Esophagus muscularis mucosa (tissue), 4 donors: Measurements from ENCODE around the gene FDX2. TPM values are rescaled to one million over a fixed set of nuclear protein-coding genes. Genes with fewer than 3 reads are reported as not detected.

Experiments
- DNase-seq: peaks from one replicate; pipeline ENCODE4 v3.0.0-alpha.2; 2017; ENCODE audit errors: extremely low spot score
- H3K27ac ChIP-seq, 4 donors: fragments of 200-600 bp; sonication (generic); replicated peaks in 1 of 4; 1 replicate in 3 of 4; 2 replicates in 1 of 4; pipeline ENCODE4 v1.5.1; 2016 to 2019; ENCODE audit warnings: mild to moderate bottlenecking in 1 of 4
- H3K27me3 ChIP-seq, 4 donors: fragments of 200-600 bp; sonication (generic); one replicate each; pipeline versions ENCODE4 v1.5.1 to v1.6.0; 2016 to 2019
- H3K36me3 ChIP-seq, 4 donors: fragments of 200-600 bp; sonication (generic); one replicate each; pipeline ENCODE4 v1.5.1; 2016 to 2019
- H3K4me1 ChIP-seq, 4 donors: fragments of 200-600 bp; sonication (generic); one replicate each; pipeline ENCODE4 v1.5.1; 2016 to 2019
- H3K4me3 ChIP-seq, 4 donors: fragments of 200-600 bp; sonication (generic); 1 replicate in 2 of 4; 2 replicates in 2 of 4; pipeline ENCODE4 v1.5.1; 2016 to 2019; ENCODE audit warnings: mild to moderate bottlenecking in 4 of 4, moderate library complexity in 1 of 4
- H3K9me3 ChIP-seq, 4 donors: fragments of 200-600 bp; sonication (generic); 1 replicate in 3 of 4; 2 replicates in 1 of 4; pipeline ENCODE4 v1.5.1; 2016 to 2019
- CTCF ChIP-seq, 3 experiments: fragments of 200-600 bp in 2 of 3; fragments of 450-650 bp in 1 of 3; sonication (generic) in 2 of 3; IDR thresholded peaks; one replicate each; pipeline ENCODE4 v1.5.1; 2017 to 2019; ENCODE audit warnings: antibody characterized with exemption in 3 of 3, mild to moderate bottlenecking in 2 of 3, moderate library complexity in 1 of 3
- EP300 ChIP-seq: sonication (generic); formaldehyde crosslinking; IDR thresholded peaks from one replicate; pipeline ENCODE4 v1.6.1; 2017; ENCODE audit warnings: antibody characterized with exemption
- POLR2A ChIP-seq: fragments of 450-650 bp; IDR thresholded peaks from one replicate; pipeline ENCODE4 v1.6.1; 2017; ENCODE audit warnings: antibody characterized with exemption, moderate library complexity, mild to moderate bottlenecking, low read depth
- POLR2AphosphoS5 ChIP-seq, 2 donors: sonication (generic); formaldehyde crosslinking; IDR thresholded peaks; one replicate each; pipeline ENCODE4 v1.6.1; 2017; ENCODE audit warnings: antibody characterized with exemption in 2 of 2
- WGBS: methylation state at CpG from one replicate; pipeline ENCODE4 v1.1.5; 2018; 5-methylcytosine and 5-hydroxymethylcytosine counted together
- intact Hi-C: fragments of 100-400 bp; cut with DNase I; formaldehyde crosslinking; loops from one replicate; pipeline ENCODE4 v1.15.1; 2023
- total RNA-seq, 4 donors: library from RNA; depleted of rRNA; stranded (reverse); fragments of >200 nt; gene quantifications; one replicate each; pipeline versions ENCODE4 v1.1.0 to v1.2.1, GENCODE V29; 2016

FDX2 gene
- total RNA-seq, 4 donors from 2014 or later, result 16.6 to 29.6 (median 26.5) TPM

- peaks cover 24 to 27% (median 27%) of the 10 kb centered on the region in 4 donors for H3K36me3 ChIP-seq
- peak within 1 kb of the TSS; percentile 85 to 95 (median 91) for H3K4me3 ChIP-seq
- WGBS, result 0% methylated on average over 27 of the region's 82 CpGs
- H3K4me1 ChIP-seq, result peaks cover 27 to 42% (median 35%) of the 10 kb centered on the region in 4 donors
- peak; percentile 81 to 94 for TF ChIP-seq POLR2AphosphoS5 (IDR thresholded peaks at IDR 0.05)
- TF ChIP-seq POLR2A, result peak; percentile 14
- TF ChIP-seq EP300, result no peak
- TF ChIP-seq CTCF (IDR thresholded peaks at IDR 0.05), result no peak
- intact Hi-C loops, result no loop called here
- H3K27ac ChIP-seq, result peak within 1 kb of the TSS; percentile 93 to 97 (median 95)
- no peaks in the 10 kb centered on the region for H3K27me3 ChIP-seq
- peak; percentile 99 for DNase-seq
- no peaks in the 10 kb centered on the region for H3K9me3 ChIP-seq
Measured at GRCh38 chr19:10332965-10333757, 17.3 kb upstream of the FDX2 start, which contains the start of gene RAVER1. TSS of gene RAVER1 (minus strand) at chr19:10333529. CDS start at chr19:10333507, 22 bp downstream.

- DNase-seq, result no peak
- WGBS, result 29% methylated on average over 12 of the region's 18 CpGs
- H3K27me3 ChIP-seq, result no peaks in the 10 kb centered on the region
- peaks cover 32 to 35% (median 35%) of the 10 kb centered on the region in 4 donors for H3K36me3 ChIP-seq
- H3K4me3 ChIP-seq, result peak overlapping the region; percentile 85 to 95 (median 91)
- intact Hi-C loops, result no loop called here
- TF ChIP-seq POLR2AphosphoS5 (IDR thresholded peaks at IDR 0.05) (no peak), POLR2A (no peak), CTCF (IDR thresholded peaks at IDR 0.05) (no peak), EP300 (no peak)
- H3K4me1 ChIP-seq, result peaks cover 27 to 42% (median 35%) of the 10 kb centered on the region in 4 donors
- H3K27ac ChIP-seq, result peak overlapping the region; percentile 93 to 97 (median 95)
- H3K9me3 ChIP-seq, result no peaks in the 10 kb centered on the region
Measured at GRCh38 chr19:10332158-10332964, 16.5 kb upstream of the FDX2 start.

DNA sequence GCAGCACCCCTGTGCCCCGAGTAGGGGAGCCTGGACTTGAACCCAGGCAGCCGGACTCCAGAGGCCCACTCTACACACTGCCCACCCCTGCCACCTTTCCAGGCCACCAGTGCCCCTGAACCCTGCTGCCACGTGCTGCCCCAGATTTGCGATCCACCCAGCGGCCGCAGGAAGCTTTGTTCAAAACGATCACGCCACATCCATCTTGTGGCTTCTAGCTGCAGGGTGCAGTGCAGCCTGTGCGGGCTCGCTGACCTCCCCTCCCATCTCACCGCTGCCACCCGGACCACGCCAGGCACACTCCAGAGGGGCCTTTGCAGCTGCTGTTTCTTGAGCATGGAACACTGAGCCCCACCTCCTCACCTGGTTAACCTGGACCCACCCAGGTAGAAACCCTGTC, 13.7 kb upstream of the FDX2 start:
- peaks cover 58 to 63% (median 62%) of the 10 kb centered on the region in 4 donors for H3K36me3 ChIP-seq

More for the DNA sequence above, 13.7 kb upstream of the FDX2 start:
- Histone ChIP-seq H3K9me3 (no peaks in the 10 kb centered on the region), H3K27me3 (no peaks in the 10 kb centered on the region), H3K27ac (no peak overlapping the region), H3K4me3 (no peak overlapping the region), H3K4me1 (peaks cover 19 to 32% (median 26%) of the 10 kb centered on the region in 4 donors)
- DNase-seq, result no peak
- 95% methylated on average over 11 of the region's 13 CpGs for WGBS
- intact Hi-C loops, result no loop called here
- TF ChIP-seq POLR2AphosphoS5 (IDR thresholded peaks at IDR 0.05), result no peak
- TF ChIP-seq POLR2A, result no peak
- TF ChIP-seq EP300, result no peak
- TF ChIP-seq CTCF (IDR thresholded peaks at IDR 0.05), result no peak
